Epithelial cell of proximal tubule (primary cell): Measurements from ENCODE around the gene AMER2. TPM values are rescaled to one million over a fixed set of nuclear protein-coding genes. Genes with fewer than 3 reads are reported as not detected.

Source experiments
- DNase-seq: peaks from one replicate; pipeline ENCODE4 v3.0.0-alpha.2; 2011; ENCODE audit warnings: low read depth
- H3K4me3 ChIP-seq: 2 replicates; pipeline ENCODE4 v1.5.1; 2011; ENCODE audit warnings: low read depth, mild to moderate bottlenecking, low read length
- total RNA-seq: library from RNA; depleted of rRNA; stranded (reverse); fragments of >200 nt; gene quantifications from 2 replicates; pipeline ENCODE4 v1.2.3, GENCODE V29; 2015
- TF ChIP-seq, protein P1 (sequence below): conservative IDR thresholded peaks from 2 replicates; pipeline ENCODE4 v1.5.1; 2012; ENCODE audit warnings: low read depth, mild to moderate bottlenecking, low read length

Gene AMER2
- total RNA-seq, 1 donor from 2014 or later = 0.29 TPM

DNA sequence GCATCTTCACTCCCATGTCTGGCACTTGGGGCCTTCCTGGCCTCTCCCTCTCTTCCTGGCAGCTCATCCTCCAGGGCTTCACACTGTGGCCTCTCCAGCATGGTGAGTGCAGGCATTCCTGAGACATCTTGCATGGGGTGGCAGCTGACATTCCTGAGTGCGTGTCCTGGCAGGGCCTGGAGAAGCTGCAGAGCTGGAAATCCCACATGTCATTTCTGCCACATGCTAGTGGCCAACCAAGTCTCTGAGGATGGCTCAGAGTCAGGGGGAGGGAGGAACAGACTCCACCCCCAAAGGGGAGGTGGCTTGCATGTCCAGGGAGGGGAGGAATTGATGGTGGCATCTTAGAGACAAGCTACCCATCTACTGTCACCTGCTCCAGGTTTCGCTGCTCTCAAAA is 41.6 kb upstream of the AMER2 start:
- no peak overlapping the region for H3K4me3 ChIP-seq
- DNase-seq = no peak
- TF ChIP-seq, protein P1, sequence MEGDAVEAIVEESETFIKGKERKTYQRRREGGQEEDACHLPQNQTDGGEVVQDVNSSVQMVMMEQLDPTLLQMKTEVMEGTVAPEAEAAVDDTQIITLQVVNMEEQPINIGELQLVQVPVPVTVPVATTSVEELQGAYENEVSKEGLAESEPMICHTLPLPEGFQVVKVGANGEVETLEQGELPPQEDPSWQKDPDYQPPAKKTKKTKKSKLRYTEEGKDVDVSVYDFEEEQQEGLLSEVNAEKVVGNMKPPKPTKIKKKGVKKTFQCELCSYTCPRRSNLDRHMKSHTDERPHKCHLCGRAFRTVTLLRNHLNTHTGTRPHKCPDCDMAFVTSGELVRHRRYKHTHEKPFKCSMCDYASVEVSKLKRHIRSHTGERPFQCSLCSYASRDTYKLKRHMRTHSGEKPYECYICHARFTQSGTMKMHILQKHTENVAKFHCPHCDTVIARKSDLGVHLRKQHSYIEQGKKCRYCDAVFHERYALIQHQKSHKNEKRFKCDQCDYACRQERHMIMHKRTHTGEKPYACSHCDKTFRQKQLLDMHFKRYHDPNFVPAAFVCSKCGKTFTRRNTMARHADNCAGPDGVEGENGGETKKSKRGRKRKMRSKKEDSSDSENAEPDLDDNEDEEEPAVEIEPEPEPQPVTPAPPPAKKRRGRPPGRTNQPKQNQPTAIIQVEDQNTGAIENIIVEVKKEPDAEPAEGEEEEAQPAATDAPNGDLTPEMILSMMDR = no peak

DNA sequence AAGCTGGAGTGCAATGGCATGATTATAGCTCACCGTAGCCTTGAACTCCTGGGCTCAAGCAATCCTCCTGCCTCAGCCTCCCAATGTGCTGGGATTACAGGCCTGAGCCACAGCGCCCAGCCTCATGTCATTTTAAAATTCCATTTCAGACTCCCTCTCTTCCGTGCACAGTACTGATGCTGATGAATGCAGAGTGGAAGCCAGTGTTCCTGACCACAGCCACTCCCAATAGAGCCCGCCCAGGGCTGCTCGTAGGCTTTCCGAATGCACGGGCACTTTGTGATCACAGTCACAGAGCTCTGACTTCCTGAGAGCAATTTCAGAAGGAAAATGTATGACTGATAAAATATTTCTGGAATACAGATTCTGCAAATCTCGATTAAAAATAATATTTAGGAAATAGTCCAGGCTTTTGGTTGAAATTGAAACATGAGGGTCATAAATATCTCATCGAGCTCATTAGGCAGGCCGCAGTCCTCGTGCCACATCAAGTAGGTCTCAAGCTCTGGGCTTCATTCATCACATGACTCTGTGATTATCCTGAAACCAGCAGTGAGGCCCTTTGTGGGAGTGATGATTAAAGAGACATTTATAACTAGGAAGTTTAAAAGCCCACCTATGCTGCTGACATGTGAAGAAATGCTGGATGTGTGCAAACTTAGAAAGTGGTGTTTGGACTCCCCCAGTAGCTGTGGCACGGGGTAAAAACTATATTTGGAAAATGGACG is 38.9 kb upstream of the AMER2 start:
- no peak overlapping the region for H3K4me3 ChIP-seq
- DNase-seq = no peak
- TF ChIP-seq, protein P1 = no peak

DNA sequence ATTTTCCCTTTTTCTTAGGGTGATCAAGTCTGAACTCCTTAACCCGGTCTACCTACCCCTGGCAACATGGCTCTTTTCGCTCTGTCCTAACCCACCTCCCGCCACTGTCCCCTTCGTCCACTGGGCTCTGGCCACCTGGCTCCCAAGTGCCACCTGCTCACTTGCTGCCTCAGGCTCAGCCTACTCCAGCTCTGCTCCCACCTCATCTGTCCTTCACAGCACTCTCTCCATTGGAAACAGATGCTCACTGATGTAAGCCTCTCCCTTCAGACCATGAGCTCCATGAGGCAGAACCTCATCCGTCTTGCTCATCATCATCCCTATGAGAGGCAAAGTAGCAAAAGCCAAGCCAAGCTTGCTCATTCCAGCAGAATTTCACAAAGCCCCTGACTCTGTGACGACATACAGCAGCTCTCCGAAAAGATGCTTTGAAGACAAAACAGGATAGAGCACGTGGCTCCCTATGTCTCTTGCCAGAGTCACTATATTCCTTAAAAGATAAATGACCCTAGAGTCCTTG is 35.3 kb upstream of the AMER2 start:
- no peak overlapping the region for H3K4me3 ChIP-seq
- TF ChIP-seq, protein P1 = no peak
- no peak for DNase-seq

DNA sequence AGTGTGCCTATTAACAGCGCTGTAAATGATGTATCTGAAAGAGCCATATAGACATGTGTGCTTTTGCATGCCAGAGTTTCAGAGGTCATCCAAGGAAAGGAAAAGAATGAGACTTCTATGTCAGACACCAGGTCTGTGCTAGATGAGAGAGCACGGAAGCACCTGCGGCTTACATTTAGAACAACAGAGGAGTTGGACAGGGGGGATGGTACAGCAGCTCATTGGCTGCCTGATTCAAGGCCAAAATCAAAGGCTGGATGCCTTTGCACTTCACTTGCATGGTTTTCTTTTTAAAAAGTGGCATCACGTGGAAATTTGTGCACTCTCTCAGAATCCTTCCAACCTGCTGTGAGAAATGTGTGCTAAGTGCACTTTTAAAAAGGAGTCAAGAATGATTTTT is 32.8 kb upstream of the AMER2 start:
- TF ChIP-seq, protein P1 = no peak
- no peak overlapping the region for H3K4me3 ChIP-seq
- DNase-seq = no peak

DNA sequence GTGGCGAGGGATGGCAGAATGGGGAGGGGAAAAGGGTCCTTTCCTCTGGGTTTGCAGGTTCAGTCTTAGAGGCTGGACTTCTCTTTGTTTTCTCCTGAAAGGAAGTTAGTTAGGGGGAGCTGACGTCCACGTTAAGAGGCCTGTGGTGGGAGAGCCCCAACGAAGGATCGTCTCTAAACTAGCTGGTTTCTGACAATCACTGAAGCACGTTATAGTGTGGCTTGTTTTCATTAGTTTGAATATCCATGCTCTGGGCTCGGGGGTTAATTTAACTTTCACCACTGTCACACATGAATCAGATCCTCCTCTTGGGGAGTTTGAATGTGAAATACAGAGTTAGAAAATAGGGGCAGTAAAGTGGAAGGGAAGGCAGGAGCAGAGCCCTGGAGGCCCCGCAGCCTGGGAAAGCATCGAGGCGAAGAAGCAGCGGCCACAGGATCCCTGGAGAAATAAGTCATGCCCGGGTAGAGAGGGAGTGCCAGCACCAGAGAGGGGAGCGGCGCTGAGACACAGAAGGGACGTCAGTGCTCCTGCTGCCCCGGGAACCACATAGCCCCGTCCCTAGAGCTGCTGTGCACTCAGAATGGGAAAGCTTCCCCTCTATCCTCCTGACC is 31.1 kb upstream of the AMER2 start:
- no peak for DNase-seq
- H3K4me3 ChIP-seq = no peak overlapping the region
- TF ChIP-seq, protein P1 = no peak

DNA sequence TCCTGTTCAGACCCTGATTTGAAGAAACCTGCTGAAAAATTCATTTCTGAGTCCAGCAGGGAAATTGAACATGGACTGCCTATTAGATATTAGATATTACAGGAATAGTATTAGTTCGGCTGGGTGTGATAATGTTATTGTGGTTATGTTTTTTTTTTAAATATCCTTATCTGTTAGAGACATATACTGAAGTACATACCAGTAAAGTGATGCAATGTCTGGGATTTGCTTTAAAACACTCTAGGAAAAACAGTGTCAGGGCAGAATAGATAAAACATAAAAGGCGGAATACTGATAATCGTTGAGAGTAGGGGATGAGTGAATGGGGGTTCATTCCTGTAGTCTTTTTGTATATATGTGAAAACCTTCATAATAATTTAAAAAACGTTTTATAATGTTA is 28.7 kb upstream of the AMER2 start:
- TF ChIP-seq, protein P1 = no peak
- no peak for DNase-seq
- no peak overlapping the region for H3K4me3 ChIP-seq

DNA sequence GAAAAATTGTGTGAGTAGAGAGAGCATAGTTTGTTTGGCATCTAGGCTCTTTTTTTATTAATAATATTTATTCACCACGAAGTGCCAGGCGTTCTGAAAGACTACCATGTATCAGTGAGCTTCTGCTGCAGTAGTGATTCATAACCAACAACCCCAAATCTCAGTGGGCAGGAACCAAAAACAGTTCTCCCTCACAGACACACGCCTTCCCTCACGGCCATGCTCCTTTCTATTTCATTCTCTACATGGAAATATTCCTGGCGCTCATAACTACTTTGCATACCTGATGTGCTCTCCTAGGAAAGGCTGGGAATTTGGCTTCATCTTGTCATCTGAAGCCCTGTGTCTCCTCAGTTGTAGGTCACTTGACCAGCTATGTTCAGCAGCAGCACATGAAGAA is 26.6 kb upstream of the AMER2 start:
- TF ChIP-seq, protein P1 = no peak
- DNase-seq = no peak
- no peak overlapping the region for H3K4me3 ChIP-seq
